NCI-H1436 (cell line): Measurements from ENCODE around the gene PFKM.

Experiments
- DNase-seq: peaks from one replicate; lab custom pipeline; 2025; lab: John Stamatoyannopoulos, UW

Gene PFKM

GRCh38 chr12:48157018-48157888 is 38.1 kb downstream of the PFKM start, which contains the start of gene ASB8:
Gene ASB8, minus strand, starts transcription at chr12:48157515. Its CDS starts 4,019 bp downstream, at chr12:48153496.
- peak; percentile 97 for DNase-seq

- DNase-seq: no peak
Observed at GRCh38 chr12:48157889-48158370, 38.8 kb downstream of the PFKM start.

GRCh38 chr12:48160046-48160445 is 40.9 kb downstream of the PFKM start:
- no peak for DNase-seq

- no peak for DNase-seq
Observed at GRCh38 chr12:48160807-48161206, 41.6 kb downstream of the PFKM start.

GRCh38 chr12:48163150-48163747 is 44.1 kb downstream of the PFKM start:
- no peak for DNase-seq

GRCh38 chr12:48164451-48164850 is 45.3 kb downstream of the PFKM start:
- DNase-seq: no peak

GRCh38 chr12:48165089-48165981 is 46.2 kb downstream of the PFKM start:
- DNase-seq: peak; percentile 58

GRCh38 chr12:48169011-48169410 is 49.8 kb downstream of the PFKM start:
- DNase-seq: no peak

- no peak for DNase-seq
Observed at GRCh38 chr12:48175613-48176416, 56.7 kb downstream of the PFKM start.

GRCh38 chr12:48176417-48176751 is 57.2 kb downstream of the PFKM start:
- no peak for DNase-seq

GRCh38 chr12:48177982-48178381 is 58.8 kb downstream of the PFKM start:
- DNase-seq: no peak

- no peak for DNase-seq
Observed at GRCh38 chr12:48179466-48179865, 60.3 kb downstream of the PFKM start.

GRCh38 chr12:48180424-48180823 is 61.3 kb downstream of the PFKM start:
- no peak for DNase-seq

GRCh38 chr12:48180857-48181495 is 61.8 kb downstream of the PFKM start:
- no peak for DNase-seq

- no peak for DNase-seq
Observed at GRCh38 chr12:48182631-48183030, 63.5 kb downstream of the PFKM start.

- DNase-seq: peak; percentile 69
Observed at GRCh38 chr12:48183091-48183875, 64.1 kb downstream of the PFKM start, which contains the start of gene CCDC184. Gene CCDC184, plus strand, starts transcription at chr12:48183644. Its CDS starts 479 bp downstream, at chr12:48184123.

- no peak for DNase-seq
Observed at GRCh38 chr12:48183876-48184548, 64.8 kb downstream of the PFKM start.

- DNase-seq: no peak
Observed at GRCh38 chr12:48184549-48184922, 65.4 kb downstream of the PFKM start.

- DNase-seq: no peak
Observed at GRCh38 chr12:48185181-48185919, 66.2 kb downstream of the PFKM start.
